ENCODE measurements around the gene CARD8.
A peak's percentile ranks its signal among the peaks of the same experiment; 100 is the strongest.
"Not testable (repeated sequence)": the region's sequence is repeated elsewhere in the genome, so short reads cannot be mapped to it uniquely, and the experiment has no call there.

CARD8 gene

GRCh38 chr19:48244281-48244680, 11.4 kb downstream of the CARD8 start:
- peaks cover 4% of the 10 kb centered on the region; the same call in 1 of the 2 replicates for H3K4me1 ChIP-seq (ENCODE audit: control insufficient read depth, insufficient read depth, low read length)
- no peak overlapping the region for H3K27ac ChIP-seq (ENCODE audit: low read depth, low read length)
- no peaks in the 10 kb centered on the region for H3K9me3 ChIP-seq (ENCODE audit: control insufficient read depth, insufficient read depth, low read depth, low read length)
- H3K9ac ChIP-seq (ENCODE audit: low read length), result no peak overlapping the region
- peaks cover 12% of the 10 kb centered on the region for H3K36me3 ChIP-seq (ENCODE audit: control insufficient read depth, insufficient read depth, low read length)
- no peak overlapping the region for H3K4me3 ChIP-seq (ENCODE audit: low read depth, low read length)
- H3K27me3 ChIP-seq (ENCODE audit: control insufficient read depth, insufficient read depth, low read length), result no peaks in the 10 kb centered on the region

GRCh38 chr19:48241771-48242170, 13.9 kb downstream of the CARD8 start:
- not testable (repeated sequence) for H3K27ac ChIP-seq (ENCODE audit: low read depth, low read length); H3K9me3 ChIP-seq (ENCODE audit: control insufficient read depth, insufficient read depth, low read depth, low read length); H3K36me3 ChIP-seq (ENCODE audit: control insufficient read depth, insufficient read depth, low read length); H3K9ac ChIP-seq (ENCODE audit: low read length); H3K4me1 ChIP-seq (ENCODE audit: control insufficient read depth, insufficient read depth, low read length); H3K4me3 ChIP-seq (ENCODE audit: low read depth, low read length); H3K27me3 ChIP-seq (ENCODE audit: control insufficient read depth, insufficient read depth, low read length)

GRCh38 chr19:48239582-48240141, 16.1 kb downstream of the CARD8 start:
- no peaks in the 10 kb centered on the region for H3K27me3 ChIP-seq (ENCODE audit: control insufficient read depth, insufficient read depth, low read length)
- H3K4me1 ChIP-seq (ENCODE audit: control insufficient read depth, insufficient read depth, low read length), result peaks cover 4% of the 10 kb centered on the region; the same call in 1 of the 2 replicates
- no peak overlapping the region for H3K4me3 ChIP-seq (ENCODE audit: low read depth, low read length)
- no peak overlapping the region for H3K9ac ChIP-seq (ENCODE audit: low read length)
- H3K36me3 ChIP-seq (ENCODE audit: control insufficient read depth, insufficient read depth, low read length), result peaks cover 3% of the 10 kb centered on the region; the same call in 1 of the 2 replicates
- H3K9me3 ChIP-seq (ENCODE audit: control insufficient read depth, insufficient read depth, low read depth, low read length), result no peaks in the 10 kb centered on the region
- no peak overlapping the region for H3K27ac ChIP-seq (ENCODE audit: low read depth, low read length)

- Histone ChIP-seq H3K27ac (ENCODE audit: low read depth, low read length) (no peak overlapping the region), H3K9ac (ENCODE audit: low read length) (no peak overlapping the region), H3K27me3 (ENCODE audit: control insufficient read depth, insufficient read depth, low read length) (no peaks in the 10 kb centered on the region), H3K36me3 (ENCODE audit: control insufficient read depth, insufficient read depth, low read length) (peaks cover 3% of the 10 kb centered on the region; the same call in 1 of the 2 replicates), H3K9me3 (ENCODE audit: control insufficient read depth, insufficient read depth, low read depth, low read length) (no peaks in the 10 kb centered on the region), H3K4me1 (ENCODE audit: control insufficient read depth, insufficient read depth, low read length) (peaks cover 4% of the 10 kb centered on the region; the same call in 1 of the 2 replicates), H3K4me3 (ENCODE audit: low read depth, low read length) (no peak overlapping the region)
Measured at GRCh38 chr19:48239120-48239519, 16.6 kb downstream of the CARD8 start.

- Histone ChIP-seq H3K4me3 (ENCODE audit: low read depth, low read length) (no peak overlapping the region), H3K9me3 (ENCODE audit: control insufficient read depth, insufficient read depth, low read depth, low read length) (no peaks in the 10 kb centered on the region), H3K27ac (ENCODE audit: low read depth, low read length) (no peak overlapping the region), H3K4me1 (ENCODE audit: control insufficient read depth, insufficient read depth, low read length) (peaks cover 4% of the 10 kb centered on the region; the same call in 1 of the 2 replicates), H3K27me3 (ENCODE audit: control insufficient read depth, insufficient read depth, low read length) (no peaks in the 10 kb centered on the region), H3K9ac (ENCODE audit: low read length) (no peak overlapping the region), H3K36me3 (ENCODE audit: control insufficient read depth, insufficient read depth, low read length) (peaks cover 3% of the 10 kb centered on the region; the same call in 1 of the 2 replicates)
Measured at GRCh38 chr19:48237057-48237456, 18.7 kb downstream of the CARD8 start.

- Histone ChIP-seq H3K36me3 (ENCODE audit: control insufficient read depth, insufficient read depth, low read length) (peaks cover 9% of the 10 kb centered on the region), H3K4me3 (ENCODE audit: low read depth, low read length) (no peak overlapping the region), H3K9ac (ENCODE audit: low read length) (no peak overlapping the region)
Measured at GRCh38 chr19:48230555-48231129, 25.1 kb downstream of the CARD8 start.

GRCh38 chr19:48221628-48222027, 34.1 kb downstream of the CARD8 start:
- no peak overlapping the region for H3K27ac ChIP-seq (ENCODE audit: low read depth, low read length)
- H3K4me1 ChIP-seq (ENCODE audit: control insufficient read depth, insufficient read depth, low read length), result peaks cover 5% of the 10 kb centered on the region; the same call in 1 of the 2 replicates
- H3K4me3 ChIP-seq (ENCODE audit: low read depth, low read length), result no peak overlapping the region
- H3K9me3 ChIP-seq (ENCODE audit: control insufficient read depth, insufficient read depth, low read depth, low read length), result no peaks in the 10 kb centered on the region
- H3K27me3 ChIP-seq (ENCODE audit: control insufficient read depth, insufficient read depth, low read length), result no peaks in the 10 kb centered on the region
- H3K9ac ChIP-seq (ENCODE audit: low read length), result no peak overlapping the region
- no peaks in the 10 kb centered on the region for H3K36me3 ChIP-seq (ENCODE audit: control insufficient read depth, insufficient read depth, low read length)

More at GRCh38 chr19:48230555-48231129, 25.1 kb downstream of the CARD8 start:
- Histone ChIP-seq H3K9me3 (ENCODE audit: control insufficient read depth, insufficient read depth, low read depth, low read length) (no peaks in the 10 kb centered on the region; the same call in 1 of the 2 replicates), H3K27me3 (ENCODE audit: control insufficient read depth, insufficient read depth, low read length) (no peaks in the 10 kb centered on the region), H3K27ac (ENCODE audit: low read depth, low read length) (no peak overlapping the region), H3K4me1 (ENCODE audit: control insufficient read depth, insufficient read depth, low read length) (no peaks in the 10 kb centered on the region)

GRCh38 chr19:48220784-48221183, 34.9 kb downstream of the CARD8 start:
- H3K4me3 ChIP-seq (ENCODE audit: low read depth, low read length); H3K4me1 ChIP-seq (ENCODE audit: control insufficient read depth, insufficient read depth, low read length); H3K9ac ChIP-seq (ENCODE audit: low read length); H3K27ac ChIP-seq (ENCODE audit: low read depth, low read length); H3K27me3 ChIP-seq (ENCODE audit: control insufficient read depth, insufficient read depth, low read length); H3K36me3 ChIP-seq (ENCODE audit: control insufficient read depth, insufficient read depth, low read length); H3K9me3 ChIP-seq (ENCODE audit: control insufficient read depth, insufficient read depth, low read depth, low read length): not testable (repeated sequence)

- Histone ChIP-seq H3K36me3 (ENCODE audit: control insufficient read depth, insufficient read depth, low read length) (no peaks in the 10 kb centered on the region), H3K27ac (ENCODE audit: low read depth, low read length) (0 out of 2 replicates have a peak overlapping the region, but pooled peaks have one; percentile 9)
Measured at GRCh38 chr19:48218997-48219396, 36.7 kb downstream of the CARD8 start.

GRCh38 chr19:48216933-48217332, 38.8 kb downstream of the CARD8 start:
- no peak overlapping the region for H3K4me3 ChIP-seq (ENCODE audit: low read depth, low read length)
- H3K27ac ChIP-seq (ENCODE audit: low read depth, low read length), result no peak overlapping the region
- H3K4me1 ChIP-seq (ENCODE audit: control insufficient read depth, insufficient read depth, low read length), result peaks cover 5% of the 10 kb centered on the region; the same call in 1 of the 2 replicates
- no peaks in the 10 kb centered on the region for H3K27me3 ChIP-seq (ENCODE audit: control insufficient read depth, insufficient read depth, low read length)
- no peak overlapping the region for H3K9ac ChIP-seq (ENCODE audit: low read length)
- no peaks in the 10 kb centered on the region for H3K36me3 ChIP-seq (ENCODE audit: control insufficient read depth, insufficient read depth, low read length)
- H3K9me3 ChIP-seq (ENCODE audit: control insufficient read depth, insufficient read depth, low read depth, low read length), result no peaks in the 10 kb centered on the region

More at GRCh38 chr19:48218997-48219396, 36.7 kb downstream of the CARD8 start:
- no peak overlapping the region for H3K4me3 ChIP-seq (ENCODE audit: low read depth, low read length)
- H3K9me3 ChIP-seq (ENCODE audit: control insufficient read depth, insufficient read depth, low read depth, low read length), result no peaks in the 10 kb centered on the region
- peaks cover 5% of the 10 kb centered on the region; the same call in 1 of the 2 replicates for H3K4me1 ChIP-seq (ENCODE audit: control insufficient read depth, insufficient read depth, low read length)
- H3K9ac ChIP-seq (ENCODE audit: low read length), result no peak overlapping the region
- H3K27me3 ChIP-seq (ENCODE audit: control insufficient read depth, insufficient read depth, low read length), result no peaks in the 10 kb centered on the region

GRCh38 chr19:48213959-48214358, 41.8 kb downstream of the CARD8 start:
- Histone ChIP-seq H3K27me3 (ENCODE audit: control insufficient read depth, insufficient read depth, low read length) (no peaks in the 10 kb centered on the region), H3K9ac (ENCODE audit: low read length) (no peak overlapping the region), H3K36me3 (ENCODE audit: control insufficient read depth, insufficient read depth, low read length) (no peaks in the 10 kb centered on the region), H3K4me1 (ENCODE audit: control insufficient read depth, insufficient read depth, low read length) (peaks cover 2% of the 10 kb centered on the region; the same call in 1 of the 2 replicates), H3K4me3 (ENCODE audit: low read depth, low read length) (no peak overlapping the region), H3K9me3 (ENCODE audit: control insufficient read depth, insufficient read depth, low read depth, low read length) (no peaks in the 10 kb centered on the region), H3K27ac (ENCODE audit: low read depth, low read length) (no peak overlapping the region)
